Measurements from ENCODE around the gene CORIN. TPM values are rescaled to one million over a fixed set of nuclear protein-coding genes. Genes with fewer than 3 reads are reported as not detected.

CORIN gene
- total RNA-seq, 2 experiments from 2014 or later, result 0.29 to 0.34 TPM

DNA sequence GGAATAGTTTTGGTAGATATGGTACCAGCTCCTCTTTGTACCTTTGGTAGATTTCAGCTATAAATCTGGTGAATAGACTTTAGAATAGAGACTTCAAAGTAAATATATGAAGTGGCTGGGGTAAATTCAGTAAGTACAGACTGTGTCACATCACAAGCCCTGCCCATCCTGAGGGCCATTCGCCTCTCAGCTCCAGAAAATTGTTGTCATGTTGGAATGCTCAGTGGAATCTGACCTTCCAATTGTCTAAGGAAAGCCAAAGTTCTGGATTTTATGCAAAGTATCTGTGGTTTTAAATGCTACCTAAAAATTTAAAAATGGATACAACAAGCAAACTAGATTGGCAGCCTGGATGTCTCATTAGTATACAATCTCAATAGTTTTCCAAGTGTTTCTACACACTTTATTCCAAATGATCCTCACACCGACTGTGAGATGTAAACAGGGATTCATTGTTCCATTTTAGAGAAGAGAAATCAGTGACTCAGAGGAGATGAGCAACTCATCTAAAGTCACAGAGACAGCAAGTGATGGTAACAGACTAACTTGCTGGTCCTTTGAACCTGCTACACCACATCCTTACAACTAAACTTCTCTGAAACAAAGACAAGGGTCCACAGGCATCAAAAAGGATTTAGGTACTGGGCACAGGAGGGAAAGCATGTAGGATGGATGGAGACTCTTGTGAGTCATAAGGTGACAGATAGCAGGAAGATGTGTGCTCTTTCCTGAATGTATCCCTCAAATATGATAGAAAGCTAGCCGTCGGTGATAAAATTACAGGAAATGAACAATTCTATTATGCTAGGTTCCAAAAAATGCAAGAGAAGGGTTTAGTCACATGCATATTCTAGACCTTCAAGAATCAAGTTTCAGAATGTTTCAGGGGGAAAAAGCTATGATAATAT, 225.5 kb downstream of the CORIN start:
- Mint-ChIP-seq H3K9me3 (no peaks in the 10 kb centered on the region), H3K4me3 (no peak overlapping the region), H3K36me3 (ENCODE audit: low read depth) (no peaks in the 10 kb centered on the region), H3K27ac (no peak overlapping the region), H3K4me1 (ENCODE audit: low read depth) (no peaks in the 10 kb centered on the region), H3K27me3 (peaks cover 7% of the 10 kb centered on the region)
- TF ChIP-seq, protein P1, sequence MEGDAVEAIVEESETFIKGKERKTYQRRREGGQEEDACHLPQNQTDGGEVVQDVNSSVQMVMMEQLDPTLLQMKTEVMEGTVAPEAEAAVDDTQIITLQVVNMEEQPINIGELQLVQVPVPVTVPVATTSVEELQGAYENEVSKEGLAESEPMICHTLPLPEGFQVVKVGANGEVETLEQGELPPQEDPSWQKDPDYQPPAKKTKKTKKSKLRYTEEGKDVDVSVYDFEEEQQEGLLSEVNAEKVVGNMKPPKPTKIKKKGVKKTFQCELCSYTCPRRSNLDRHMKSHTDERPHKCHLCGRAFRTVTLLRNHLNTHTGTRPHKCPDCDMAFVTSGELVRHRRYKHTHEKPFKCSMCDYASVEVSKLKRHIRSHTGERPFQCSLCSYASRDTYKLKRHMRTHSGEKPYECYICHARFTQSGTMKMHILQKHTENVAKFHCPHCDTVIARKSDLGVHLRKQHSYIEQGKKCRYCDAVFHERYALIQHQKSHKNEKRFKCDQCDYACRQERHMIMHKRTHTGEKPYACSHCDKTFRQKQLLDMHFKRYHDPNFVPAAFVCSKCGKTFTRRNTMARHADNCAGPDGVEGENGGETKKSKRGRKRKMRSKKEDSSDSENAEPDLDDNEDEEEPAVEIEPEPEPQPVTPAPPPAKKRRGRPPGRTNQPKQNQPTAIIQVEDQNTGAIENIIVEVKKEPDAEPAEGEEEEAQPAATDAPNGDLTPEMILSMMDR (IDR thresholded peaks at IDR 0.05), result no peak
- DNase-seq (no peak), ATAC-seq (no peak)
- ChIA-PET POLR2A (no interaction called here), CTCF (no interaction called here)
- intact Hi-C loops (cut with micrococcal nuclease), result no loop called here

DNA sequence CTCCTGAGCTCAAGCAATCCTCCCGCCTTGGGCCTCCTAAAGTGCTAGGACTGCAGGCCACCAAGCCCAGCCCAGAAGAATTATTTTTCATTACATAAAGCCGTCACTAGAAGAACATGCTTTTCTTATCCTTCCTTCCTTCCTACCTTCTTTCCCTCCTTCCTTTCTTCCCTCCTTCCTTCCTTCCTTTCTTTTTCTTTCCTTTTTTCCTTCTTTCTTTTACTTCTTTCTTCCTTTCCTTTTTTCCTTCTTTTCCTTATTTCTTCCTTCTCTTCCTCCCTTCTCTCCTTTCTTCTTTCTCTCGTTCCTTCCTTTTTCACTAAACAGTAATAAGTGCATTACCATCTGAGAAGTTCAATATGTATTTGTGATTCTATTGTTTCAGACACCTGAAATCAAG, 231.4 kb downstream of the CORIN start:
- intact Hi-C loops (cut with micrococcal nuclease), result no loop called here
- H3K36me3 Mint-ChIP-seq (ENCODE audit: low read depth), result no peaks in the 10 kb centered on the region
- no peak overlapping the region for H3K27ac Mint-ChIP-seq
- CTCF ChIA-PET, result interaction anchor here (0.6 kb wide), 1 partner anchor 322 kb away, joined by 3 read pairs; no protein-coding TSS in a partner anchor
- POLR2A ChIA-PET, result no interaction called here
- ATAC-seq (no peak), DNase-seq (no peak)
- H3K4me1 Mint-ChIP-seq (ENCODE audit: low read depth), result no peaks in the 10 kb centered on the region
- TF ChIP-seq, protein P1 (IDR thresholded peaks at IDR 0.05), result no peak
- no peaks in the 10 kb centered on the region for H3K27me3 Mint-ChIP-seq
- no peak overlapping the region for H3K4me3 Mint-ChIP-seq
- H3K9me3 Mint-ChIP-seq, result no peaks in the 10 kb centered on the region

DNA sequence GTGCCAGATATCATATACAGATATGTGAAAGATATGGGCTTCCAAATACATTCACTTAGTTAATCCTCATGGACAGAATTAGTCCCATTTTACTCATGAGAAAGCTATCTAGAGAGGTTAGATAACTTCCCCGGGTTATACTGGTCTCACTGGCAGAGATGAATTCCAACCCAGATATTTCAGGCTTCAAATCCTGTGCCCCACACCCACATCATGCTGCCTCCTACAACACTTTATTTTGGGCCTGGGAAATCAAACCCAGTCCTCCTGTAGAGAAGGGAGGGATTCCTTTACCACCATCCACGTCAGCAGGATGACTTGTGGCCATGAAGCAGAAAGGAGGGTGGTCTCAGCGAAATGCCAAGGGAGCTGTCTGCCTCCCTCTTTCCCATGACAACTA, 239.0 kb downstream of the CORIN start:
- no peaks in the 10 kb centered on the region for H3K36me3 Mint-ChIP-seq (ENCODE audit: low read depth)
- H3K9me3 Mint-ChIP-seq, result no peaks in the 10 kb centered on the region
- TF ChIP-seq, protein P1 (IDR thresholded peaks at IDR 0.05), result no peak
- DNase-seq (no peak), ATAC-seq (no peak)
- ChIA-PET POLR2A (no interaction called here), CTCF (no interaction called here)
- no peaks in the 10 kb centered on the region for H3K27me3 Mint-ChIP-seq
- H3K4me1 Mint-ChIP-seq (ENCODE audit: low read depth), result no peaks in the 10 kb centered on the region
- H3K27ac Mint-ChIP-seq, result no peak overlapping the region
- intact Hi-C loops (cut with micrococcal nuclease), result no loop called here
- H3K4me3 Mint-ChIP-seq, result no peak overlapping the region

DNA sequence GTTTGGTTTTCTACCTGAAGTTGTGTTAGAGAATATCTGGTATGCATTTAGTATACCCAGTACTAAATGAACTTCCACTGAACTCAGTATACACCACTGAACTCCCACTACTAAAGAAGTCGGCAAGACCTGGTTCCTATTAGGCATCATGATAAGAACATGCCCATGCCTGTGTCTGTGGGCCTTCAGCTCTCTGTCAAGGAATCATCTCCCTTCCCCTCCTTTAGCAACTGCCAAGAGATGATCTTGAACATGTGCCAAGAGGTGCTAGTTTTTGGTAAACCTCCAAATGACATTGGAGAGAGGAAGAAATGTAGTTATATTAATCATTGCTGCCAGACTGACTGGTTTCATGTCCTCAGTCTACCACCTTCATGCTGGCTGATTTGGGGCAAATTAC, 239.5 kb downstream of the CORIN start:
- POLR2A ChIA-PET, result no interaction called here

DNA sequence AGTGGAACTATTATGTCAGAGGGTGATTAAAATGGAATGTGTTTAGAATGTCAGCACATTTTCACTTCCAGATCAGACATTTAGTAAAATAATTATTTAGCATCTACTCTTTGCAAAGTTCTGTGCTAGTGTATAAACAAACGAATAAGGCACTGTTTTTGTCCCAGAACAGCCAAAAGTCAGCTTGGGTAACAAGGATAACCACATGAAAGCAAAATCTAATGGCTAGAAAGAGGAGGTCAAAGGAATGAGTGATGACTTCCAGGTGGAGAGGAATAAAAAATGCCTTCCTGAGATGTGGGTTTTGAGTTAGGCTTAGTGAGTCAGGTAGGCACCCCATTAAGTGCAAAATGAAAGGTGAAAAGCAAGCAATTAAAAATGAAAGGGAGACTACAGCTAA, 240.2 kb downstream of the CORIN start:
- ChIA-PET CTCF (no interaction called here), POLR2A (no interaction called here)
- Mint-ChIP-seq H3K9me3 (no peaks in the 10 kb centered on the region), H3K27me3 (no peaks in the 10 kb centered on the region), H3K36me3 (ENCODE audit: low read depth) (no peaks in the 10 kb centered on the region), H3K4me3 (no peak overlapping the region), H3K27ac (no peak overlapping the region), H3K4me1 (ENCODE audit: low read depth) (no peaks in the 10 kb centered on the region)
- ATAC-seq, result no peak
- intact Hi-C loops (cut with micrococcal nuclease), result no loop called here
- TF ChIP-seq, protein P1 (IDR thresholded peaks at IDR 0.05), result no peak
- no peak for DNase-seq

More for the DNA sequence above, 239.5 kb downstream of the CORIN start:
- Mint-ChIP-seq H3K4me1 (ENCODE audit: low read depth) (no peaks in the 10 kb centered on the region), H3K4me3 (no peak overlapping the region), H3K9me3 (no peaks in the 10 kb centered on the region), H3K36me3 (ENCODE audit: low read depth) (no peaks in the 10 kb centered on the region), H3K27ac (no peak overlapping the region), H3K27me3 (no peaks in the 10 kb centered on the region)
- TF ChIP-seq, protein P1 (IDR thresholded peaks at IDR 0.05), result no peak
- CTCF ChIA-PET, result no interaction called here
- DNase-seq (no peak), ATAC-seq (no peak)
- intact Hi-C loops (cut with micrococcal nuclease), result no loop called here

Data from activated CD8-positive, alpha-beta T cell treated with anti-CD3 and anti-CD28 coated beads for 36 hours (primary cell).